Femur (tissue), 1 donor: ENCODE data around the gene PPP1CC.
"Not testable (repeated sequence)": the region's sequence is repeated elsewhere in the genome, so short reads cannot be mapped to it uniquely, and the experiment has no call there.

Source experiments
- DNase-seq: peaks from one replicate; pipeline ENCODE4 v3.0.0-alpha.2; 2017

The PPP1CC gene

DNA sequence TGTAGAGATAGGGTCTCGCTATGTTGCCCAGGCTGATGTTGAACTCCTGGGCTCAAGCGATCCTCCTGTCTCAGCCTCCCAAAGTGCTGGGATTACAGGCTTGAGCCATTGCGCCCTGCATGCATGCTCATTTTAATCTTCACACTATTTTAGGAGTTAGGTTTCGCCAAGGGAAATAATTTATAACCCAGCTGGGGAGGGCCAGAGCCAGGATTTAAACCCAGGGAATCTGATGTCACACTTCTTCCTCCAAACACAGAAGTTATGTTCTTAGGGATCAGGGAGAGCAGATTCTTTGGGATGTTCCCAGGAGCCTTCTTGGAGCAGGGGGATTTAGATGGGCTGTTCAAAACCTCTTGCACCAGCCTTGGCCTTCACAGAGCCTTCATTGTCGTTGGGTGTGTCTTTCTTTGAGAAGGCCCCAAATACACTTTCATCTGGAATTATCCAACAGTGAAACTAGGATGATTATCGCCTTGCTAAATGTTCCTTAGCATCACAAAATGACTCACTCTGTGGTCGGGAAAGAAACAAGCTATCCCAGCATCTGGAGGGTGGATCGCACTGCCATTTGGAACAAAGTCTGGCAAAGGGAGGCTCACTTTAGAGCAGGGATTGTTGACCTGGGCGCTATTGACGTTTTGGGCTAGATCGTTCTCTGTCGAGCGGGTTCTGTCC lies 8.2 kb upstream of the PPP1CC start:
- DNase-seq, result no peak

DNA sequence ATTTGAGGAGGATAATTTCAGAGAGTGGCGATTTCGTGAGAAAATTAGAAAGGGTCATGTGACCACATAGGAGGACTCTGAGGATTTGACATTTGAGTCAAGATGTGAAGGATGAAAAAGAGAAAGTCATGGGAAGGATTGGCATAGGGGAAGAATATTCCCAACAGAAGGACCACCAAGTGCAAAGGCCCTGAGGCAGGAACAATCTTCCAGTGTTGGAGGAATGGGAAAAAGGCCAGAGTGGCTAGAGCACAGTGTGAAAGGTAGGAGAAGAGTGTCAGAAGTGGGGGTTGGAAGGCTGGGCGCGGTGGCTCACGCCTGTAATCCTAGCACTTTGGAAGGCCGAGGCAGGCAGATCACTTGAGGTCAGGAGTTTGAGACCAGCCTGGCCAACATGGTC lies 3.9 kb upstream of the PPP1CC start:
- no peak for DNase-seq

DNA sequence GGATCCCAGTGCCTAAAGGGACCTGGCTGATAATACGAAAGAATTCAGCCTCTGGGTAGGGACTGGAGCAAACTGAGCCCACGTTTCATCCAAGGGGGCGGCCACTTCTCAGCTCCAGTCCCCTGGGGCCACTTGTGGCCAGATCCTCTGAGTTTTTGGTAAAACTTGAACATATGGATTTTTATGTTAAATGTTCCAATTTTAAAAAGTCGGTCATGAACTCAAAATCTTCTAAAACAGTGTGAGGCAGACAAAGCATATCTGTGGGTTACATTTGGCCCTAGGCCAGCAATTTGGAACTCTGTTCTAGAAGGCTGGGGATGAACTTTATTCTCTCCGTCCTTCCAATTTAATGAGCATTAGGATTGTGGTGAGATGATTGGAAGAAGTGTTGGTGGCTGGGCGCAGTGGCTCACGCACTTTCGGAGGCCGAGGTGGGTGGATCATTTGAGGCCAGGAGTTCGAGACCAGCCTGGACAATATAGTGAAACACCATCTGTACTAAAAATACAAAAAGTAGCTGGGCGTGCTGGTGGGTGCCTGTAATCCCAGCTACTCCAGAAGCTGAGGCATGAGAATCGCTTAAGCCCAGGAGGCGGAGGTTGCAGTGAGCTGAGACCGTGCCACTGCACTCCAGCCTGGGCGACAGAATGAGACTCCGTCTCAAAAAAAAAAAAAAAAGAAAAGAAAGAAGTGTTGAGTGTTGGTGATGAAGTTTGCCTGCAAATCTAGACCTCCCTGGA lies 3.0 kb upstream of the PPP1CC start:
- peak; percentile 67 for DNase-seq

DNA sequence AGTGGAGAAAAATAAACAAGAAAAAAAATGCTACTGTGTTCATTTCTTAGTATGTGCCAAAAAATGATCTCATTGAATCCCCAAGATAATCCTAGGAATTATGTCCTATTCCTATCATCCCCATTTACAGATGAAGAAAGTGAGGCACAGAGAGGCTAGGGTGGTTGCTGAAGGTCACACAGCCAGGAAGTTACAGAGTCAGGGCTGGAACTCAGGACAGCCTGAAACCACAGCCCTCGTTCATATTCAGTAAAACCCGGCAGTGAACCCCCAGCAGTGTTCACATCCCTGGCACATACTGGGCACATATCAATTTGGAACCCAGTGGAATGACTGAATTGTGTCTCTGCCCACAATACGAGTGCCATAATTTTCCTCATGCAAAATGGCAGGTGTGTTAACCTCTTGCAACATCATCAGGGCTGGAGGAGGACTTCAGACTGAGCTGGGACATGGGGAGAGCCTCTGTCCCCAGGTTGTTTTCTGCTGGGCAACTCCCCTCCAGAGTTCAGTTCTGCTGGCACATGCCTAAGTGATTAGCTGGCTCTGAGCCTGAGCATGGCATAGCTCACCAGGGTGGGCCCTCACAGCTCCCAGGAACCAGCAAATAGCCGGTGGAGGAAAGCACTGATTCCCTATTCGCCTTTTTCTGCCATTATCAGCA lies 2.0 kb upstream of the PPP1CC start:
- DNase-seq, result peak; percentile 31

DNA sequence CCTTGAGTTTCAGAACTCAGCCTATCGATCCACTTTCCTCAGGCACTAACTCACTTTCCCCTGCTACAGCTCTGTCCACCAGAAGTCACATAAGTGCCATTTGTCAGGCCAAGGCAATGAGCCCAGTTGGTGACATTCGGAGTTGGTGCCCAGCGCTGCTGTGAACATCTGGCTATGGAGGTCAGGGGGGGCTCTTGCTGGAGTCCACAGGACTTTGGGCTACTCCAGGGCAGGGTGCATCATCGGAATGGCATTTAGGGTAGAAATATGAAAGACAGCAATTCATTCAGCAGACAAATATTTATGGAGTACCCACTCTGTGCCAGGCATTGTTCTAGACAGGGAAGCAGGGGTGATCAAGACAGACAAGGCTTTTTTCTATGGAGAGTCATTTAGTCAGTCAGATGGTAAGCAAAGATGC lies 1.5 kb upstream of the PPP1CC start:
- peak; percentile 42 for DNase-seq

DNA sequence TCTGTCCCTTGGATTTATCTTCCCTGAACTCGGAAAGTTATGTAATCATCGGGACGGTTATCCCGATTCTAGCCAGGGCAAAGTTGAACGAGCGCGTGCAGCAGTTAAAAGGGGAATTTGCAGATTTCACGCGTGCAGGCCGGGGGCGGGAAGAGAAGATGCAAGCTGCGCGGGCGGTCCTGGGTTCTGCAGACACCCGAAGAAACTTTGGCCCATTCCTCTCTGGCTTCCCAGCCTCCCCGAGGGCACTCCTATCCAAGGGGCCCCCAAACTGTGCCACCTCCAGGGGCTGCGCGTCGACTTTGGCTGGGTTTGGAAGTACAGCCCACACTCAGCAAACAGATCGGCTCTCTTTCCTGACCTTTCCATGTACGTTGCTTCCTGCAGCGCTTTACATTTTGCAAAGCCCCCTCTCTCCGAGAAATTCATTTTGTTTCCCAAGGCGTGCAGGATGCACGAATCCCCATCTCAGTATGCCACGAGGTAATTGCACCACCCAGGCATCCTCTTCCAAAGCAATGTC lies 941 bp upstream of the PPP1CC start:
- DNase-seq, result peak; percentile 53

DNA sequence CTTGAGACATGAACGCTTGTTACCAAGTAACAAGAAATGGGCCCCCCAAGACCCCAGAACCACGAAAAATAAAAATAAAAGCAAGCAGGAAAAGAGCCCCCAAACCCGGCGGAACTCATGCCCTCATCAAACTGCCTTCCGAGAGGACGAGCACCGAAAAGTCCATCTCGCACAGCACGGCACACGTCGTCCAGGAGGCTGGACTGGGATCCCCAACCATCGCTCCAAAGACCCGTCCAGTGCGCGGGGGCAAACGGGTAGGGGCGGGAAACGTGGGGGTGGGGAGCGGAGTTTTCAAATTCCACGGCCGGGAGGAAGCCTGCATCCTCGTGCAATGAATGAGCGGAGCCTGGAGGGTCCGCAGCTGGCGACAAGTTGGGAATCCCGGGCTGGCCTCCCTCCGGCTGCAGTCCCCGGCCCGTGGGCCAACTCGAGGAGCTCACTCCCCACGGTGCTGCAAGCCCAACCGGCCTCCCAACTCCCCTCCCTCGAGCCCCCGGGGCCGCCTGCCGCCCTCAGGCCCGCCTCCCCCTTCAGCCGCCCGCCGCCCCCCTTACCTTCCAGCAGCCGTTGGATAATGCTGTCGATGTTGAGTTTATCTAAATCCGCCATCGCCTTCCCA lies 484 bp downstream of the PPP1CC start:
- no peak for DNase-seq

DNA sequence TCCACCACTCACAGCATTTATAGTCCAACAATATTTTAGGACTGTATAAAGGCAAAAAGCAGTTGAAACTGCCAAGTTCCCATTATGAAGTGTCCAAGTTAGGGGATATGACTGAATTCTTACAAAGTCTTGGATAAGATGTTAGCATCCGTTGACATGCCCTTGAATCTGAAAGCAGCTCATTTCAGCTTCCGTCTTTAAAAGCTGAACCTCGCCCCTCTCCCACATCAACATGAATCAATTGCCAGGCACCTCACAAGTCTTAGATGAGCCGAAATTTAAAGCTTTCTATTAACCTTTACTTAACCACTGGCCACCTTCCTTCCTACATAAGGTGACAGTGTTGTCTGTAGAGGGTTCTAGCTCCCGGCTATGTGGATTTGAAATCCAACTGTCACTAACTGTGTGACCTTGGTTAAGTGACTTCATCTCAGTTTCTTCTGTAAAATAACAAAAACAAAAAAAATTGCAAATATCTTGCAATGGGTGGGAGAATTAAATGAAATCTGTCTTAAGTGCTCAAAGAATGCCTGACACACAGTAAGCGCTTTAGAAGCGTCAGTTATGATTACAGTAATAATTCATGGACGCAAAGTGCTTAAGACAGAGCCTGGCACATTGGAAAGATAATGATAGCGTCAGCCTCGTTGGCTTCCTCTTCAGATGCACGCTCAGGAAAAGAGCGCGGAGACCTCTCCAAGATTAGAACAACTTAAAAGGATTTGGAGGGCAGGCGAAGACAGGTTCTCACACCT lies 1.2 kb downstream of the PPP1CC start:
- peak; percentile 33 for DNase-seq

DNA sequence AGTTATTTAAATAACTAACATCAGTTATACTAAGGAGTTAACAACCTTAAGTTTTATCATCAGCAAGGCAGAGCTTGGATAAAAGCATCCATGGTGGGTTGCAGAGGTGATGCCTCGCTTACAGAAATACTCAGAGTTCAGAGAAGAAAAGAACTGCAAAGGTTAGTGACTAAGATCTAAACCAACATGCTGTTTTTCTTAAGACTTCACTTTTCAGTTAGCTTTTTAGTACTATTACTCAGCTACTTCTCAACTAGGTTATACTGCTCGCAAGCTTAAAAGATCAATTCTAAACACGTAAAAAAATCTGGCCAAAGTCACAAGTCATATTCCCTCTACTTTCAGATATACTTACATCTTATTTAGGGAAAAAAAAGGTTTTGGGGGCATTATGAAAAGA lies 2.8 kb downstream of the PPP1CC start:
- no peak for DNase-seq

DNA sequence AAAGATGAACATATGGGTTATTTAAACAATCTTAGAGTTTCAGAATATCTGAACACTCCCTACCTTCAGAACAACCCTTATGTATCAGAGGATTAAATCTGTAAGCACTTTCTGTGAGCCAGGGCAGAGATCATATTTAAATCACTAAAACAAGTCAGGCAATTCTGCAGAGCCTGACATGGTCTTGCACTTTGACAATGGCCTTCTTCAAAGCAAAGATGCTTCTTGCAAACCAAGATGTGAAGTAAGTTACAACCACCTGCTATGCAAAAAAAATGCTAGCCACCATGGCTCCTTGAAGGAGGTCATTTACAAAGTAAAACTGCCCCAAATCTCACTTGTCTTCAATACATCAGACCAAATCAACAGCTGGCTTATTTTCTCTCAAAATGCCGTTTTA lies 3.2 kb downstream of the PPP1CC start:
- no peak for DNase-seq

DNA sequence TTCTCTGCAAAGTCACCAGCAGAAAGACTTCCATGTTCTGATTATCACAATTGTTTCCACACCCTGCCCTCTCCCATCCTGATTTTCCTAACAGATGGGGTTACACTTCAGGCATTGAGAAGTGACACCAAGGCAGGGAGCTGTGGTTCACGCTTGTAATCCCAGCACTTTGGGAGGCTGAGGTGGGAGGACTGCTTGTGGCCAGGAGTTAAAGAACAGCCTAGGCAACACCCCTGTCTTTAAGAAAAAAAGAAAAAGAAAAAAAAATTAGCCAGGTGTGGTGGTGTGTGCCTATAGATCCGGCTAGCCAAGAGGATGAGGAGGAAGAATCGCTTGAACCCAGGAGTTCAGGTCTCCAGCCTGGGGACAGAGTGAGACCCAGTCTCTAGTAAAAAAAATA lies 5.2 kb downstream of the PPP1CC start:
- no peak for DNase-seq

DNA sequence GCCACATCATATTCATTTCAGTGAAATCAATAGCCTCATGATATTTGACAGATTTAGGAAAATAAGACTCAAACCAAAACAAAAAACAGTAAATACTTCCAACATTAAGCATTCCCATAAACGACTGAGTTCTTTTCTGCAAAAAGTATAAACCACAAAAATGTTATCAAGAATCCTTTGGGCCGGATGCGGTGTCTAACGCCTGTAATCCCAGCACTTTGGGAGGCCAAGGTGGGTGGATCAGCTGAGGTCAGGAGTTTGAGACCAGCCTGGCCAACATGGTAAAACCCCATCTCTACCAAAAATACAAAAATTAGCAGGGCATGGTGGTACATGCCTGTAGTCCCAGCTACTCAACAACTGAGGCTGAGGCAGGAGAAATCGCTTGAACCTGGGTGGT lies 5.7 kb downstream of the PPP1CC start:
- not testable (repeated sequence) for DNase-seq

DNA sequence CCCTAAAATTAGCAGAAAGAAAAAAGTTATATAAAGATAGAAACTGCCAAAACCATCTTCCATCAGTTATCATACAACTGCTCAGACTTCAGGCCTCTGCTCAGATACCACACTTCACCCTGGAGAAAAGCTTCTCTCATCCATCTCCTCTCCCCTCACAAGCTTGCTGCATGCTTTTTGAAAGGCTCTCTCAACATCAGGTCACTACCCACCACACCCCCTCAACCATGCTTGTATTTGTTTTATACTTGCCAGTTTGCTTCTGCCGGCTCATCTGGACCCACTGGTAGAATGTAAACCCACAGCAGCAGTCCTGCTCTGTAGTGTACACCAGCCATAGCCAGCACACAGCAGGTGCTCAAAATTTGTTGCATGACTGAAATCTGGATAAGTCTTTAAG lies 8.8 kb downstream of the PPP1CC start:
- DNase-seq, result no peak

DNA sequence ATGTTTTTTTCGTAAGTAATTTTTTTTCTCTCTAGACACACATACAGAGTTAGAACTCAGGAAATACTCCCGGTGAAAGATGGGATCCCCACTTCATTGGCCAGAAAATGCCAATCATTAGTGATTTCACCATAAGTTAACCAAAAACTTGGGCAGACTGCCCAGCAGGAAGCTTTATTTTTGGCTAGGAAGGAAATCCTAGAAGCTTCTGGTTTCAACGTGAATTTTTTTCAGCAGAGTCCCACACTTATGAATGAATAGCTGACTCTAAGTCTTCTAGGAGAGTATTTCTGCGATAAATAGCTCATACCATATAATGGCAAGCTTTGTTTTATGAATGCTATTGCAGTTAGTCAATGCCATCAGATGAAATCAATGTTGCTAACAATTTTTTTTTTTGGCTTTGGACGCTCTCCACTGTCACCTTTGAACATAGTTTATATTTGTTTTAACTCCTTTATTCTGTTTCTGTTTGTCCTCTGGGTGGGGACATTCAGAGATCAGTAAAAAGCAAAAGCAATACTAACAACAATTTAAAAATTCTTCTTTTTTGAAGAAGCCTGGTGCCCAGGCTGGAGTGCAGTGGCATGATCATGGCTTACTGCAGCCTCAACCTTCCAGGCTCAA lies 9.5 kb downstream of the PPP1CC start:
- DNase-seq, result no peak

DNA sequence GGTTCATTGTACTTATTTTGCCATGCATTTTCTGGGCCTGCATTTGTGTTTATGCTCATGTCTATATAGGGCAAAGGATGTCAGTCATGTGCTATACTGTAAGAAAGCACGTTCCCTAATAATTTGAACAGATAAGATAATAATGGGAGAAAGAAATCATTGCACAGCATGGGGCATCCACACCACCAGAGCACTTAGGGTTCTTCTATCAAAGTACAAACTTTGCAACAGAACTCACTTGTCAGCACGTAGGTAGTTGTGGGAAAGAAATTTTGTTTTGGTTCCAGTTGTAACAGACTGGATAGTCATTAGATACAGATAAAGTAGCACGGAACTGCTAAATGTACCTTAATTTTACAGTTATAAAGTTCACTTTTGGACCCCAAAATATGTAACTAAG lies 10.1 kb downstream of the PPP1CC start:
- DNase-seq, result no peak

DNA sequence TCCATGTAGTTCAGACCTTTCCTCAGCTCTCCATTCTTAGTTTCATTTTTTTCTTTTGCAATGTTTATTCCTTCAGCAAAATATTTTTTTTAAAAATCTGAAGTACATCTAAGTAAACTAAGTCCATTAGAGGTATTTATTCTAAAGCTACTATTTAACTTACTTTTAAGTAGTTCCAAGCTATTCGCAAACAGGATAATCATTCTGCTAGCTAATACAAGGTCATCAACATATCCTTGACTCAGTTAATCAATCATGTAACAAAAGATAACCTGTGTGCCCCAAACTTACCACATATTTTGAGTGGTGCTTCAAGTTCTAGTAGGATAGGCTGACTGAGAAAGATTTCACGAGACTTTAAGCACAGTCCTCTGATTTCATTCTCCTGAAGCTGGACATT lies 11.2 kb downstream of the PPP1CC start:
- DNase-seq, result no peak

DNA sequence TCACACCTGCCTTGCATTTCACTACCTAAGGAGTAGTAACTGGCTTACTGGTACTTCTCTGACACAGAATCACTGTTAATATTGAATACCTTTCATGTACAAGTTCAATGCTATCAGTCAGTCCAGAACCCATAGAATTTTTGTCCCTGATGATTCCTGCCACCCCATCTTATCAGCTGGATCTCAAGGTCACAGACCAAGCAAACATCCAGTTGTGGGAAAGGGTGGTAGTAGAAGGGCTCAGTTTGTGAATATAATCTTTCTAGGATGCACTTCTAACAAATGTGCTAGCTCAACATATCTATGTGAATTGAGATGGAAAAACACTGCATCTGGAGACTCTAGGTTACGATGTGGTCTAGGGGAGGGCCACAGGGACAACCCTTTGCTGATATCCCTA lies 14.1 kb downstream of the PPP1CC start:
- no peak for DNase-seq

DNA sequence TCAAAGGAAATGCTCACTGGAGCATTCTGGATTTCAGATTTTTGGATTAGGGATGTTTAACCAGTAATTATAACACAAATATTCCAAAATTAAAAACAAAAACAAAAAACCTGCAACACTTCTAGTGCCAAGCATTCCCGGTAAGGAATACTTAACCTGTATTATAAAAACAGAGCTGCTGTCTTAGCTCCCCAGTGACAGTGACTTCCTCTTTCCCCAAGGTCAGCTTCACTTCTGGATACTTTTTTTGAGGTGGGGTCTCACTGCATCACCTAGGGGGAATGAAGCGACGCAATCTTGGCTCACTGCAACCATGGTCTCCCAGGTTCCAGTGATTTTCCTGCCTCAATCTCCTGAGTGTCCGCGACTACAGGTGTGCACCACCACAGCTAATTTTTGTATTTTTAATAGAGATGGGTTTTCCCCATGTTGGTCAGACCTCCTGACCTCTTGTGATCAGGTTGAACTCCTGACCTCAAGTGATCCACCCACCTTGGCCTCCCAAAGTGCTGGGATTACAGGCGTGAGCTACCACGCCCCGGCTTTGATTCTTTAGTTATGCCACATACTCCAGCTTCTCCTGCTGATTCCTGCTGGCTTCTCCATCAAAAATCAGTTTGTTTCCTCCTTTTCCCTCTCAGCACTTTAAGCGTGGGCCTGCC lies 15.9 kb downstream of the PPP1CC start:
- DNase-seq, result no peak

DNA sequence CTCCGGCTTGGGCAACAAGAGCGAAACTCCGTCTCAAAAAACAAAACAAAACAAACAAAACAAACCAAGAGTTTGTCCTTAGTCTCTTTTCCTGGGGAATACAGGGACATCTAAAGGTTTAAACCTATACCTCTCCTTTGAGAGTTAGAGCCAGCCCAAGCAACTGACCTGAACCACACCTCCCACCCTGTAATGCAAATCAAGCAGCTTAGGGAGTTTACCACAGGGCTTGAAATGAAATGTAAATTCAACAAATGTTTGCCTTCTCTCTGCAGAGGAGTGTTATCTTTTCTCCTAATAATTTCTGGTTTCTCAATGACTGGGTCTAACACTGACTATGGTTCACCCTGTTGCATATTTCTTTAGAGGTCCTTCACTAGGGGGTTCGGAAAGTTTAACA lies 16.7 kb downstream of the PPP1CC start:
- no peak for DNase-seq

DNA sequence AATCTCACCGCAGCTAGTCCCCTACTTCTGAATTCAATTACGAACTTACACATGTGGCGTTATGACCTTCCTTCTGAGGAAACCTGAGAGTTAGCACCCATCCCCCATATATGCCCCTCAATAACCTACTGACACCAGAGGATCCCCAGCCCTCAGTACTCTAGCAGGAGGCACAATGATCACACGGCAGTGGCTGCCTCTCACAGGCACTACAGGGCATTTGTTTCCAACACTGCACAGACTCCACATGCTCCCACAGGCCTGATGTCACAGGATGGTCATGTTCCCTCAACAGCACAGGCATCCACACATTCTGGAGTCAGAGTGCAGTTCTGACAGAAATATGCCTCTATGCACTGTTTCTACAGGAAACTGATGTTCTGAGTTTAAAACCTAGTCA lies 17.4 kb downstream of the PPP1CC start:
- no peak for DNase-seq

DNA sequence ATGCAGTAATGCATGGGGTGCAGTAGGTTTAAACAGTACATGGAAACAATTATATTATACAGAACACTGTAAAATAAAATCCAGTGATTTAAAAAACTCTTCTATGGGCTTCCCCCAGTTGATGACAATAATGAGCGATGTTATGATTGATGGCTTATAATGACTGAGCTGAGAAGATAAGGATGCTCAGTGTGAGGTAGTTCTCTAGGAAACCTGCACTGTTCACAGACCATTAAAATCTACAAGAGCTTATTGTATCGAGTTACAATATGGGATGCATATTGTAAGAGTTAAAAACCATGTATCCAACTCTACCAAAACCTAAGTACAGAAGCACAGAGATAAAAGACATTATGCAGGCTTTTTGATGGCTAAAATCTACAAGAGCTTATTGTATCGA lies 19.8 kb downstream of the PPP1CC start:
- DNase-seq, result not testable (repeated sequence)

DNA sequence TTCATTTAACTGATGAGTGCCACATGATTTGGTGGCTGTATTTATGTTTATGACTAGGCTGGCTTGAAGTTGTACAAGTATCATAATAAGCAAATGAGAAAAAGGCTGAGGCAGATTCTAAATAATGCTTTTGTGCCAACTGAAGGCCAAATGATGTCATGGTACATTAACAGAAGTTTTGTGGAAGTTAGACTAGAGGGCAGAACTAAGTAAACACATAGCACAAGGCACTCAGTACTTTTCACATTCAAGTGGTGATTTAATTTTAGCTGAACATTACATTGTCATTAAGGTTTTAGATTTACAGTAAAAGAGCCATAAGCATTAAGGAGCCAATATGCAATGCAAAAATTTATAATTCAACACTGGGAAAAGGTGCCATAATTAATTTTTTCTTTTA lies 21.1 kb downstream of the PPP1CC start:
- no peak for DNase-seq
